ENCODE measurements around the gene LYL1. TPM values are rescaled to one million over a fixed set of nuclear protein-coding genes. Genes with fewer than 3 reads are reported as not detected.

LYL1 gene
- total and polyA plus RNA-seq, 12 donors = 0.38 to 22.5 (median 9.2) TPM

DNA sequence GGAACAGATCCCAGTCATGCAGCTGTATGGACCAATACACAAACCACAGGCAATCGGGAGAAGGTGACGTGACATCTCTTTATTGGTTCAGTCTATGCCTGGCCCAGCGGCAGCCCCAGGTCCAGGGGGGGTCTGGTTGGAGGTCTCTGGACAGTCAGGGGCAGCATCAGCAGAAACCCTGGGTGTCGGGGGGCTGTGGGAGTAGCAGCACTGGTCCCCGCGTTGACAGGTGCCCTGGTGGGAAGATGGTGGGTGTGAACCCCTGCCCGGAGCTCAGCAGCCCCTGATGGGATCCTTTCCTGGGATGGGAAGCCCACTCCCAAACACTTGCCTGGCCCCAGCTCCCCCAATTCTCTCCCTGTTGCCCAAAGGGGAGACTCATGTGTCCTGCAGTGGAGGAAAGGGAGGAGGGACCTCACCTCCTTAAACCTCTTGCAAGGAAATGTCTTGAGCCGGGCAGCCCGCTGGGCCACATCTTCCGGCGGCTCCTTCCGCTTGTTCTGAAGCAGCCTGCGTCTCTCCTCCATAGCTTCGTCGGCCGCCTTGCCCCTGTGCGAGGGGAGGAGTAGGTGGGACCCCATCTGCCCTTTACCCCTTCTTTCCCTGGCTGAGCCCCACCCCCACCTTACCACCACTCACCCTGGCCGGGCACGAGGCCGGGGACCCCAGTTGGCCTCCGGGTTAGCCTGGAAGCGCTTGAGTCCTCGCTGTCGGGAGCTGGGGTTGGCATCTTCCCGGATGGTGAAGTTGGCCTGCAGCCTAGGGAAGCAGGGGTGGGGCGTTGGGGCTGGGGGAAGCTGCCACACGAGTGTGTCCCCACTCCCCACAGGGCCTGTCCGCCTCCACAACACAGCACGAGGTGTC lies 2.4 kb upstream of the LYL1 start:
- WGBS, 4 donors = 52 to 83% (median 64%) methylated on average over 14 to 29 of the region's 29 CpGs
- DNase-seq = peak in 2 of 7 donors; percentile 24 to 27
- Histone ChIP-seq H3K27me3 (no peaks in the 10 kb centered on the region), H3K27ac (peak overlapping the region; percentile 7 to 84 (median 32)), H3K36me3 (replicated peaks in 1 of 2) (peaks cover 0 to 17% of the 10 kb centered on the region in 2 donors), H3K4me1 (replicated peaks in 1 of 2) (peaks cover 8 to 18% of the 10 kb centered on the region in 2 donors), H3K4me3 (peak overlapping the region in 1 of 4 donors; percentile 28), H3K9me3 (replicated peaks in 1 of 3) (no peaks in the 10 kb centered on the region)
- intact Hi-C loops (cut with DNase I) = no loop called here
- TF ChIP-seq, protein P1, sequence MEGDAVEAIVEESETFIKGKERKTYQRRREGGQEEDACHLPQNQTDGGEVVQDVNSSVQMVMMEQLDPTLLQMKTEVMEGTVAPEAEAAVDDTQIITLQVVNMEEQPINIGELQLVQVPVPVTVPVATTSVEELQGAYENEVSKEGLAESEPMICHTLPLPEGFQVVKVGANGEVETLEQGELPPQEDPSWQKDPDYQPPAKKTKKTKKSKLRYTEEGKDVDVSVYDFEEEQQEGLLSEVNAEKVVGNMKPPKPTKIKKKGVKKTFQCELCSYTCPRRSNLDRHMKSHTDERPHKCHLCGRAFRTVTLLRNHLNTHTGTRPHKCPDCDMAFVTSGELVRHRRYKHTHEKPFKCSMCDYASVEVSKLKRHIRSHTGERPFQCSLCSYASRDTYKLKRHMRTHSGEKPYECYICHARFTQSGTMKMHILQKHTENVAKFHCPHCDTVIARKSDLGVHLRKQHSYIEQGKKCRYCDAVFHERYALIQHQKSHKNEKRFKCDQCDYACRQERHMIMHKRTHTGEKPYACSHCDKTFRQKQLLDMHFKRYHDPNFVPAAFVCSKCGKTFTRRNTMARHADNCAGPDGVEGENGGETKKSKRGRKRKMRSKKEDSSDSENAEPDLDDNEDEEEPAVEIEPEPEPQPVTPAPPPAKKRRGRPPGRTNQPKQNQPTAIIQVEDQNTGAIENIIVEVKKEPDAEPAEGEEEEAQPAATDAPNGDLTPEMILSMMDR (IDR thresholded peaks at IDR 0.05) = no peak
- no peak for TF ChIP-seq POLR2A (IDR thresholded peaks at IDR 0.05)

DNA sequence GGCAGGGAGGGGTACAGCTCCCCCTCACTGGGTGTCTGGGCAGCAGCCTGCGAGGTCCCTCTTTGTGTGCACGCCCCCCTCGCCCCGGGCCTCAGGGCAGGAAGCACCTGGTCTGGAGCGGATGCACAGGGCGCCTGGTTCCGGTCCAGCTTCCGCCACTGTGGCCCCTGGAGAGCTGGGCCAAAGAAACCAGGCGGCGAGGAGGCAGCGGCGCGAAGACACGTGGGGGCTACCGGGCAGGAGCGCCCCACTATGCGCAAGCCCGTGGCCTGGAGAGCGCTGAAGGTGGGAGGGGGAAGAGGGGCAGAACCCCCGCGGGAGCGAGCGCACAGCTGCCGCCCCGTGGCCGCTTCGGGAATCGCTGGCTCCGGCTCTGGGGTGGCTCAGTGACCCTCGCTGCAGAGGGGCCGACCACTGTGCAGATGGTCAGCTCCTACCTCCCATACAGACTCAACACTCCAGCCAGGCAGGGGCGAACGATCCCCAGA lies 1.7 kb upstream of the LYL1 start:
- Histone ChIP-seq H3K36me3 (replicated peaks in 1 of 2) (peaks cover 0 to 10% of the 10 kb centered on the region in 2 donors), H3K4me3 (peak overlapping the region in 1 of 4 donors; percentile 28), H3K9me3 (replicated peaks in 1 of 3) (no peaks in the 10 kb centered on the region), H3K27me3 (no peaks in the 10 kb centered on the region), H3K4me1 (replicated peaks in 1 of 2) (peaks cover 8 to 18% of the 10 kb centered on the region in 2 donors), H3K27ac (peak overlapping the region in 3 of 5 donors; percentile 32 to 84 (median 72))
- WGBS, 4 donors = 33 to 60% (median 35%) methylated on average over 11 to 33 of the region's 33 CpGs
- intact Hi-C loops (cut with DNase I) = no loop called here
- TF ChIP-seq POLR2A (IDR thresholded peaks at IDR 0.05) = no peak
- TF ChIP-seq, protein P1 (IDR thresholded peaks at IDR 0.05) = peak; percentile 24 to 60 (median 51)
- DNase-seq = peak in 5 of 7 donors; percentile 51 to 80 (median 65)

DNA sequence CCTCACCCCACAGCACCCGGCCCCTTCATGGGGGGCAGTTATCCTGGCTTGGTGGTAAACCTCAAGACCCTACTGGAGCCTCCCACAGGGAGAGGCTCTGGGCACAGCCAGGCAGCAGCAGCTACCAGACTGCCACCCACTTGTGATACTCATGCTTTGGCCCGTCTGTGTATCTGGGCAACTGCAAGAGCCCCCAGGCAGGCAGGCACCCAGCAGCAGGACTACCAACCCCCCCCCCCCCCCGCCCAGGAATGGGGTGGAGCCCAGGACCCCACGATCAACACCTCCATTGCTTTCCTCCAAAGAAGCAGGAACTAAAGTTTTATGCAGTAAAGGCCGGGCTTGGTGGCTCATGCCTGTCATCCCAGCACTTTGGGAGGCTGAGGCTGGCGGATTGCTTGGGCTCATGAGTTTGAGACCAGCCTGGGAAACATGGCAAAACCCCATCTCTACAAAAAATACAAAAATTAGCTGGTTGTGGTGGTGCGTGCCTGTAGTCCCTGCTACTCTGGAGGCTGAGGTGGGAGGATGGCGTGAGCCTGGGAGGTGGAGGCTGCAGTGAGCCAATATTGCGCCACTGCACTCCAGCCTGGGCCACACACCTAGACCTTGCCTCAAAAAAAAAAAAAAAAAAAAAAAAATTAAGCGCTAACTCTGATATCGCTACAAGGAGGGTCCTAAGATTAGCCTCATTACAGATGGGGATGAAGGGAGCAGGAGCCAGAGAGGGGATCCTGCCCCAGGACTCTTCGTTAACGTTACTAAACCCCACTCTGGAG lies 1.1 kb upstream of the LYL1 start:
- Histone ChIP-seq H3K9me3 (replicated peaks in 1 of 3) (no peaks in the 10 kb centered on the region), H3K4me1 (replicated peaks in 1 of 2) (peaks cover 11 to 22% of the 10 kb centered on the region in 2 donors), H3K36me3 (replicated peaks in 1 of 2) (peaks cover 0 to 7% of the 10 kb centered on the region in 2 donors), H3K27ac (peak overlapping the region in 4 of 5 donors; percentile 51 to 93 (median 62)), H3K4me3 (no peak overlapping the region), H3K27me3 (no peaks in the 10 kb centered on the region)
- DNase-seq = no peak
- intact Hi-C loops (cut with DNase I) = no loop called here
- WGBS, 4 donors = 62 to 83% (median 70%) methylated on average over 8 to 13 of the region's 13 CpGs
- no peak for TF ChIP-seq POLR2A (IDR thresholded peaks at IDR 0.05)
- TF ChIP-seq, protein P1 (IDR thresholded peaks at IDR 0.05) = no peak

DNA sequence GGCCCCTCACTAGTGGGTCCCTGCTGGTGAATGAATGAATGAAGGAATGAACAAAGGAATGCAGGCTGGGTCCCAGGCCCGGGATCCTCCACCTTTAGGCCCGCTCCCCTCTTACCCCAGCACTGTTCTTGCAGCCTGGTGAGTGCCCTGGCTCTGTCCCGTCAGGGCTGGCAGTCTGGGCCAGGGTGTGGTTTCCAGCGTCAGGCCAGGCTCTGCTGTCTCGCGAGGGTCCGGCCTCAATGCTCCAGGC lies 317 bp downstream of the LYL1 start:
- H3K27me3 ChIP-seq = peaks cover 2% of the 10 kb centered on the region
- peaks cover 19 to 25% of the 10 kb centered on the region in 2 donors for H3K4me1 ChIP-seq (replicated peaks in 1 of 2)
- peaks cover 0 to 4% of the 10 kb centered on the region in 2 donors for H3K36me3 ChIP-seq (replicated peaks in 1 of 2)
- H3K4me3 ChIP-seq = peak overlapping the region in 2 of 4 donors; percentile 27 to 53
- peak overlapping the region in 4 of 5 donors; percentile 51 to 93 (median 62) for H3K27ac ChIP-seq
- no peaks in the 10 kb centered on the region for H3K9me3 ChIP-seq (replicated peaks in 1 of 3)
- TF ChIP-seq POLR2A (IDR thresholded peaks at IDR 0.05) = peak in 1 of 2 donors; percentile 25
- TF ChIP-seq, protein P1 (IDR thresholded peaks at IDR 0.05) = no peak
- no peak for DNase-seq
- 9 to 17% (median 10%) methylated on average over 7 of the region's 7 CpGs; no CpG with 5 or more reads in 1 of the 4 donors for WGBS, 4 donors
- intact Hi-C loops (cut with DNase I) = no loop called here

Measured in adrenal gland (tissue), 12 donors.